T-helper 2 cell treated with Interferon-gamma antibody and Interleukin-4, amounts not matched to agents 5 μg/mL and 100 μg/mL, for 36 hours (primary cell): Measurements from ENCODE around the gene SH2B2.
A peak's percentile ranks its signal among the peaks of the same experiment; 100 is the strongest.

Experiments used
- DNase-seq: peaks from one replicate; pipeline ENCODE4 v3.0.0; 2021; ENCODE audit warnings: low spot score
- H3K27ac Mint-ChIP-seq: one replicate; pipeline ENCODE4 v1.8.0; 2021; ENCODE audit warnings: mild to moderate bottlenecking, mixed read lengths
- H3K27me3 Mint-ChIP-seq: one replicate; pipeline ENCODE4 v1.8.0; 2021; ENCODE audit warnings: low read depth, mixed read lengths
- H3K36me3 Mint-ChIP-seq: one replicate; pipeline ENCODE4 v1.8.0; 2021; ENCODE audit warnings: low read depth, mixed read lengths
- H3K4me1 Mint-ChIP-seq: one replicate; pipeline ENCODE4 v1.8.0; 2021; ENCODE audit warnings: low read depth, mixed read lengths
- H3K4me3 Mint-ChIP-seq: one replicate; pipeline ENCODE4 v1.8.0; 2022; ENCODE audit warnings: mild to moderate bottlenecking, moderate library complexity, mixed read lengths
- H3K9me3 Mint-ChIP-seq: one replicate; pipeline ENCODE4 v1.8.0; 2021; ENCODE audit warnings: mixed read lengths

Gene SH2B2

GRCh38 chr7:102273749-102274712 lies 12.6 kb upstream of the SH2B2 start:
- no peak for DNase-seq
- Mint-ChIP-seq H3K36me3 (no peaks in the 10 kb centered on the region), H3K9me3 (no peaks in the 10 kb centered on the region), H3K27ac (no peak overlapping the region), H3K27me3 (no peaks in the 10 kb centered on the region), H3K4me1 (no peaks in the 10 kb centered on the region), H3K4me3 (no peak overlapping the region)

GRCh38 chr7:102275123-102275703 lies 11.5 kb upstream of the SH2B2 start:
- H3K4me3 Mint-ChIP-seq, result no peak overlapping the region
- H3K36me3 Mint-ChIP-seq, result no peaks in the 10 kb centered on the region
- no peaks in the 10 kb centered on the region for H3K4me1 Mint-ChIP-seq
- no peak overlapping the region for H3K27ac Mint-ChIP-seq
- H3K27me3 Mint-ChIP-seq, result no peaks in the 10 kb centered on the region
- DNase-seq, result no peak
- no peaks in the 10 kb centered on the region for H3K9me3 Mint-ChIP-seq

- no peak for DNase-seq
- Mint-ChIP-seq H3K27me3 (no peaks in the 10 kb centered on the region), H3K4me3 (no peak overlapping the region), H3K27ac (no peak overlapping the region), H3K36me3 (no peaks in the 10 kb centered on the region), H3K9me3 (no peaks in the 10 kb centered on the region), H3K4me1 (no peaks in the 10 kb centered on the region)
These were observed 8.8 kb upstream of the SH2B2 start for GRCh38 chr7:102277901-102278300.

GRCh38 chr7:102279537-102280400 lies 6.9 kb upstream of the SH2B2 start:
- no peaks in the 10 kb centered on the region for H3K36me3 Mint-ChIP-seq

GRCh38 chr7:102280521-102280920 lies 6.1 kb upstream of the SH2B2 start:
- Mint-ChIP-seq H3K9me3 (no peaks in the 10 kb centered on the region), H3K4me1 (peaks cover 5% of the 10 kb centered on the region), H3K27me3 (peaks cover 12% of the 10 kb centered on the region), H3K36me3 (no peaks in the 10 kb centered on the region), H3K27ac (no peak overlapping the region), H3K4me3 (no peak overlapping the region)
- DNase-seq, result no peak

More at GRCh38 chr7:102279537-102280400, 6.9 kb upstream of the SH2B2 start:
- Mint-ChIP-seq H3K27ac (no peak overlapping the region), H3K9me3 (no peaks in the 10 kb centered on the region), H3K27me3 (peaks cover 4% of the 10 kb centered on the region), H3K4me3 (no peak overlapping the region), H3K4me1 (peaks cover under 1% of the 10 kb centered on the region)
- peak; percentile 29 for DNase-seq

- no peak overlapping the region for H3K4me3 Mint-ChIP-seq
- peaks cover 13% of the 10 kb centered on the region for H3K27me3 Mint-ChIP-seq
- peaks cover 5% of the 10 kb centered on the region for H3K4me1 Mint-ChIP-seq
- no peaks in the 10 kb centered on the region for H3K9me3 Mint-ChIP-seq
- no peak for DNase-seq
- H3K36me3 Mint-ChIP-seq, result no peaks in the 10 kb centered on the region
- H3K27ac Mint-ChIP-seq, result no peak overlapping the region
These were observed 4.9 kb upstream of the SH2B2 start for GRCh38 chr7:102281785-102282184.

- H3K4me3 Mint-ChIP-seq, result no peak overlapping the region
- no peaks in the 10 kb centered on the region for H3K36me3 Mint-ChIP-seq
- peaks cover 13% of the 10 kb centered on the region for H3K27me3 Mint-ChIP-seq
- no peak for DNase-seq
- peaks cover 5% of the 10 kb centered on the region for H3K4me1 Mint-ChIP-seq
- no peak overlapping the region for H3K27ac Mint-ChIP-seq
- no peaks in the 10 kb centered on the region for H3K9me3 Mint-ChIP-seq
These were observed 4.0 kb upstream of the SH2B2 start for GRCh38 chr7:102282465-102283362.

- Mint-ChIP-seq H3K27me3 (peaks cover 18% of the 10 kb centered on the region), H3K9me3 (no peaks in the 10 kb centered on the region), H3K36me3 (no peaks in the 10 kb centered on the region), H3K4me1 (peaks cover 5% of the 10 kb centered on the region), H3K27ac (no peak overlapping the region), H3K4me3 (no peak overlapping the region)
- no peak for DNase-seq
These were observed 3.0 kb upstream of the SH2B2 start for GRCh38 chr7:102283477-102284189.

GRCh38 chr7:102284399-102284798 lies 2.3 kb upstream of the SH2B2 start:
- no peak for DNase-seq
- Mint-ChIP-seq H3K36me3 (no peaks in the 10 kb centered on the region), H3K4me1 (peaks cover 5% of the 10 kb centered on the region), H3K27ac (no peak overlapping the region), H3K9me3 (no peaks in the 10 kb centered on the region), H3K4me3 (no peak overlapping the region), H3K27me3 (peaks cover 21% of the 10 kb centered on the region)

- DNase-seq, result no peak
- no peak overlapping the region for H3K27ac Mint-ChIP-seq
- H3K9me3 Mint-ChIP-seq, result no peaks in the 10 kb centered on the region
These were observed 1.7 kb upstream of the SH2B2 start for GRCh38 chr7:102284891-102285539.

GRCh38 chr7:102285540-102286236 lies 980 bp upstream of the SH2B2 start:
- Mint-ChIP-seq H3K27ac (no peak overlapping the region), H3K4me1 (peaks cover 5% of the 10 kb centered on the region), H3K27me3 (peaks cover 24% of the 10 kb centered on the region)

More at GRCh38 chr7:102284891-102285539, 1.7 kb upstream of the SH2B2 start:
- no peaks in the 10 kb centered on the region for H3K36me3 Mint-ChIP-seq
- peaks cover 24% of the 10 kb centered on the region for H3K27me3 Mint-ChIP-seq
- peak overlapping the region; percentile 64 for H3K4me3 Mint-ChIP-seq
- peaks cover 5% of the 10 kb centered on the region for H3K4me1 Mint-ChIP-seq

More at GRCh38 chr7:102285540-102286236, 980 bp upstream of the SH2B2 start:
- no peaks in the 10 kb centered on the region for H3K9me3 Mint-ChIP-seq
- DNase-seq, result no peak
- H3K4me3 Mint-ChIP-seq, result peak overlapping the region; percentile 64
- H3K36me3 Mint-ChIP-seq, result no peaks in the 10 kb centered on the region
